Germinal center (tissue), 1 donor: ENCODE data around the gene ROR2.
"Not testable (repeated sequence)": the region's sequence is repeated elsewhere in the genome, so short reads cannot be mapped to it uniquely, and the experiment has no call there.

Source experiments
- DNase-seq: peaks from one replicate; pipeline ENCODE4 v3.0.0; 2012; ENCODE audit warnings: mixed read lengths, low spot score

The ROR2 gene

GRCh38 chr9:91924090-91924489, 25.9 kb downstream of the ROR2 start:
- no peak for DNase-seq

- no peak for DNase-seq
Measured at GRCh38 chr9:91923145-91923544, 26.9 kb downstream of the ROR2 start.

GRCh38 chr9:91921371-91921770, 28.7 kb downstream of the ROR2 start:
- no peak for DNase-seq

GRCh38 chr9:91920630-91921350, 29.2 kb downstream of the ROR2 start:
- peak; percentile 11 for DNase-seq

GRCh38 chr9:91919621-91920020, 30.4 kb downstream of the ROR2 start:
- DNase-seq = no peak

- DNase-seq = no peak
Measured at GRCh38 chr9:91917436-91917835, 32.6 kb downstream of the ROR2 start.

- DNase-seq = no peak
Measured at GRCh38 chr9:91915524-91916263, 34.3 kb downstream of the ROR2 start.

- no peak for DNase-seq
Measured at GRCh38 chr9:91914937-91915336, 35.1 kb downstream of the ROR2 start.

- no peak for DNase-seq
Measured at GRCh38 chr9:91914404-91914803, 35.6 kb downstream of the ROR2 start.

- DNase-seq = no peak
Measured at GRCh38 chr9:91913986-91914385, 36.0 kb downstream of the ROR2 start.

- no peak for DNase-seq
Measured at GRCh38 chr9:91913096-91913495, 36.9 kb downstream of the ROR2 start.

- no peak for DNase-seq
Measured at GRCh38 chr9:91911657-91912056, 38.4 kb downstream of the ROR2 start.

GRCh38 chr9:91909256-91909655, 40.8 kb downstream of the ROR2 start:
- DNase-seq = not testable (repeated sequence)

- no peak for DNase-seq
Measured at GRCh38 chr9:91908746-91909145, 41.3 kb downstream of the ROR2 start.

- DNase-seq = no peak
Measured at GRCh38 chr9:91908293-91908623, 41.8 kb downstream of the ROR2 start.

GRCh38 chr9:91907484-91908292, 42.3 kb downstream of the ROR2 start:
- DNase-seq = no peak

- no peak for DNase-seq
Measured at GRCh38 chr9:91905991-91906469, 44.0 kb downstream of the ROR2 start.

- DNase-seq = no peak
Measured at GRCh38 chr9:91905237-91905650, 44.8 kb downstream of the ROR2 start.

- no peak for DNase-seq
Measured at GRCh38 chr9:91904588-91905236, 45.3 kb downstream of the ROR2 start.

GRCh38 chr9:91903126-91903911, 46.7 kb downstream of the ROR2 start:
- DNase-seq = no peak

GRCh38 chr9:91902475-91903125, 47.4 kb downstream of the ROR2 start:
- DNase-seq = no peak
